ENCODE results near the gene ANKRD63. TPM values are rescaled to one million over a fixed set of nuclear protein-coding genes. Genes with fewer than 3 reads are reported as not detected.

ANKRD63 gene
- total RNA-seq, 1 donor from 2014 or later: not detected

- no peaks in the 10 kb centered on the region for H3K36me3 ChIP-seq
- H3K27ac ChIP-seq: no peak overlapping the region
- H3K36me3 Mint-ChIP-seq: peaks cover 5% of the 10 kb centered on the region
- TF ChIP-seq CTCF (IDR thresholded peaks at IDR 0.05): no peak
- no peak for TF ChIP-seq EZH2phosphoT487 (IDR thresholded peaks at IDR 0.05)
- no peak for TF ChIP-seq EZH2 (IDR thresholded peaks at IDR 0.05)
- no peaks in the 10 kb centered on the region for H3K9me3 ChIP-seq (ENCODE audit: low read depth)
- H3K27ac Mint-ChIP-seq: no peak overlapping the region
- H3K27me3 ChIP-seq: peaks cover 4% of the 10 kb centered on the region
- H2AFZ ChIP-seq (replicated peaks): no peak overlapping the region
- no peak overlapping the region for H3K9ac ChIP-seq
- no peak overlapping the region for H3K4me3 Mint-ChIP-seq
- no peaks in the 10 kb centered on the region for H3K4me1 ChIP-seq
- peaks cover 7% of the 10 kb centered on the region for H3K4me1 Mint-ChIP-seq
- no peak for DNase-seq (ENCODE audit: low spot score)
- H3F3A ChIP-seq (ENCODE audit: low read depth): peaks cover 7% of the 10 kb centered on the region
- H3K27me3 Mint-ChIP-seq (ENCODE audit: insufficient read depth, low read depth): peaks cover 2% of the 10 kb centered on the region
- H3K4me3 ChIP-seq: no peak overlapping the region
- H3K9me3 Mint-ChIP-seq: no peaks in the 10 kb centered on the region
- H3K79me2 ChIP-seq (ENCODE audit: low read depth): no peaks in the 10 kb centered on the region
- H4K20me1 ChIP-seq (ENCODE audit: low read depth): no peaks in the 10 kb centered on the region
- H3K4me2 ChIP-seq: no peak overlapping the region
Measured at GRCh38 chr15:40232625-40233070, 50.2 kb downstream of the ANKRD63 start.

Other genes starting within 250 kb of the ANKRD63 start
- gene SRP14, start 243.9 kb downstream of the ANKRD63 start, total RNA-seq (ENCODE audit: low replicate concordance): 250 and 461 TPM in 2 replicates
- gene BMF, start 174.2 kb downstream of the ANKRD63 start, total RNA-seq (ENCODE audit: low replicate concordance): 8.0 and 12.1 TPM in 2 replicates
- gene BUB1B, start 122.0 kb downstream of the ANKRD63 start, total RNA-seq (ENCODE audit: low replicate concordance): 129 and 167 TPM in 2 replicates
- 0.90 TPM in 1 of 2 replicates, not detected in the other for gene PAK6, start 44.0 kb downstream of the ANKRD63 start, total RNA-seq (ENCODE audit: low replicate concordance)
- gene PLCB2, start 24.9 kb upstream of the ANKRD63 start, total RNA-seq (ENCODE audit: low replicate concordance): 0.56 and 2.1 TPM in 2 replicates
- gene INAFM2, start 40.6 kb upstream of the ANKRD63 start, total RNA-seq (ENCODE audit: low replicate concordance): 11.5 and 18.2 TPM in 2 replicates
- 0.25 TPM in 1 of 2 replicates, not detected in the other for gene CCDC9B, start 57.9 kb upstream of the ANKRD63 start, total RNA-seq (ENCODE audit: low replicate concordance)
- gene PHGR1, start 68.0 kb upstream of the ANKRD63 start, total RNA-seq (ENCODE audit: low replicate concordance): not detected in 2 replicates
- gene DISP2, start 75.2 kb upstream of the ANKRD63 start, total RNA-seq (ENCODE audit: low replicate concordance): 0.06 TPM in 1 of 2 replicates, not detected in the other
- 129 and 152 TPM in 2 replicates for gene KNSTRN, start 99.7 kb upstream of the ANKRD63 start, total RNA-seq (ENCODE audit: low replicate concordance)
- 18.0 and 38.4 TPM in 2 replicates for gene IVD, start 122.7 kb upstream of the ANKRD63 start, total RNA-seq (ENCODE audit: low replicate concordance)
- 5.8 and 13.7 TPM in 2 replicates for gene BAHD1, start 157.9 kb upstream of the ANKRD63 start, total RNA-seq (ENCODE audit: low replicate concordance)
- gene CHST14, start 187.9 kb upstream of the ANKRD63 start, total RNA-seq (ENCODE audit: low replicate concordance): 11.9 and 17.5 TPM in 2 replicates